Activated naive CD4-positive, alpha-beta T cell treated with anti-CD3 and anti-CD28 coated beads for 36 hours (primary cell): ENCODE measurements around the gene RAB4A. TPM values are rescaled to one million over a fixed set of nuclear protein-coding genes. Genes with fewer than 3 reads are reported as not detected.

ENCODE experiments used
- CTCF ChIA-PET: fragments of 350-600 bp; sonication (Branson Sonifier 250); formaldehyde crosslinking; loops from one replicate; lab custom pipeline; 2021; ENCODE audit warnings: antibody characterized with exemption; lab: Charles Lee
- DNase-seq: peaks from one replicate; pipeline ENCODE4 v3.0.0-alpha.2; 2020
- H3K27ac Mint-ChIP-seq: one replicate; pipeline ENCODE4 v1.8.0; 2021; ENCODE audit warnings: mild to moderate bottlenecking, mixed read lengths
- H3K27me3 Mint-ChIP-seq: one replicate; pipeline ENCODE4 v1.8.0; 2021; ENCODE audit warnings: low read depth, mixed read lengths
- H3K36me3 Mint-ChIP-seq: one replicate; pipeline ENCODE4 v1.8.0; 2021; ENCODE audit warnings: low read depth, mixed read lengths
- H3K4me1 Mint-ChIP-seq: one replicate; pipeline ENCODE4 v1.8.0; 2021; ENCODE audit warnings: low read depth, mixed read lengths
- H3K4me3 Mint-ChIP-seq: one replicate; pipeline ENCODE4 v1.8.0; 2021; ENCODE audit warnings: mild to moderate bottlenecking, moderate library complexity, mixed read lengths
- H3K9me3 Mint-ChIP-seq: one replicate; pipeline ENCODE4 v1.8.0; 2021; ENCODE audit warnings: mixed read lengths
- intact Hi-C: fragments of 100-400 bp; cut with micrococcal nuclease; formaldehyde crosslinking; loops from one replicate; pipeline ENCODE4 v1.15.1; 2023
- total RNA-seq, 2 experiments: library from RNA; stranded (reverse); gene quantifications; one replicate each; pipeline ENCODE4 v1.2.3, GENCODE V29; 2021

The RAB4A gene
- total RNA-seq, 2 experiments from 2014 or later = 15.8 to 19.9 TPM

DNA sequence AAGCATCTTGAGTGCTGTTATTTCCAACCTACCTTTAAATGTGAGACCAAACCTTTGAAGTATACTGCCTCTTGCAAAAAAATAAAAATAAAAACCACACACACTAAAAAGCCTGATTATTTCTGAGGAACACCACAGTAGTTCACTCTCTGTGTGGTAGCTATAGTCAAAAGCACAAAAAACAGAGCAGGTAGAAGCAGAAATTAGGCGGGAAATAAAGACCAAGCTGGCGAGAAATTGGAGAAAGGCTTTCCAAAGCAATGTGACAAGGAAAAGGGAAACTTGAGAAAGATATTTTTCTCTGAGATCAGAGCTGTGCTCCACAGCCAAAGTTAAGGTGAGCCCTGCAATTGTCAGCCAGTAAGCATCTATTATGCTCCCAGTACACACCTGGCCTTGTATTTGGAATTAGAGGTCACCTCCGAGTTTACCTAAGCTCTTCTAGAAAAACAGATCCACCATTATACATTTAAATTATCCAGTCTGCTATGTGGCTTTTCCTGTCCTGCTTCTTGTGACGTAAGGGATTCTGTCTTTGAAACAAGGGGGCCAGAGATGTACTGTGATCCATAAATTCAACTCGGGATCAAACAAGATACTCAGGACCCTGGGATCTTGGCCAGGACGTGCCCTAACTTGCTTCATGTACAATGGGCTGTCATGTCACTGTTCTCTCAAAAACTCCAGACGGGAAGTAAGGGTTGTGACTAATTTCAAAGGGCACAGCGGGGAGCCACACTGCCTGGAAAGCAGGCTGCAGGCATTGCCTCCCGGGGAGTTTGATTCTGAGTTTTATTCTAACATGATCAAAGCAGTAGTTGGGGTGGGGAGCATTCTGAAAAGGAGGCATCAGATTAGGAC, 39.8 kb upstream of the RAB4A start:
- Mint-ChIP-seq H3K27me3 (peaks cover 2% of the 10 kb centered on the region), H3K4me1 (peaks cover 21% of the 10 kb centered on the region), H3K36me3 (no peaks in the 10 kb centered on the region), H3K27ac (no peak overlapping the region), H3K4me3 (no peak overlapping the region), H3K9me3 (no peaks in the 10 kb centered on the region)
- intact Hi-C loops = loop anchor here (2.0 kb wide), 1 partner anchor 22 kb away; no protein-coding TSS in a partner anchor
- CTCF ChIA-PET = interaction anchor here (0.6 to 3.0 kb wide), 4 partner anchors 23 to 562 kb away, joined by 3 to 16 read pairs (median 4); no protein-coding TSS in a partner anchor
- DNase-seq = no peak

GRCh38 chr1:229231754-229232119, 39.2 kb upstream of the RAB4A start:
- Mint-ChIP-seq H3K9me3 (no peaks in the 10 kb centered on the region), H3K4me1 (peaks cover 21% of the 10 kb centered on the region), H3K36me3 (no peaks in the 10 kb centered on the region), H3K27me3 (peaks cover 2% of the 10 kb centered on the region), H3K27ac (no peak overlapping the region), H3K4me3 (no peak overlapping the region)
- no peak for DNase-seq
- intact Hi-C loops = loop anchor here (2.0 kb wide), 1 partner anchor 21 kb away; no protein-coding TSS in a partner anchor
- CTCF ChIA-PET = interaction anchor here (0.6 to 3.0 kb wide), 5 partner anchors 23 to 563 kb away, joined by 3 to 16 read pairs (median 3); no protein-coding TSS in a partner anchor

DNA sequence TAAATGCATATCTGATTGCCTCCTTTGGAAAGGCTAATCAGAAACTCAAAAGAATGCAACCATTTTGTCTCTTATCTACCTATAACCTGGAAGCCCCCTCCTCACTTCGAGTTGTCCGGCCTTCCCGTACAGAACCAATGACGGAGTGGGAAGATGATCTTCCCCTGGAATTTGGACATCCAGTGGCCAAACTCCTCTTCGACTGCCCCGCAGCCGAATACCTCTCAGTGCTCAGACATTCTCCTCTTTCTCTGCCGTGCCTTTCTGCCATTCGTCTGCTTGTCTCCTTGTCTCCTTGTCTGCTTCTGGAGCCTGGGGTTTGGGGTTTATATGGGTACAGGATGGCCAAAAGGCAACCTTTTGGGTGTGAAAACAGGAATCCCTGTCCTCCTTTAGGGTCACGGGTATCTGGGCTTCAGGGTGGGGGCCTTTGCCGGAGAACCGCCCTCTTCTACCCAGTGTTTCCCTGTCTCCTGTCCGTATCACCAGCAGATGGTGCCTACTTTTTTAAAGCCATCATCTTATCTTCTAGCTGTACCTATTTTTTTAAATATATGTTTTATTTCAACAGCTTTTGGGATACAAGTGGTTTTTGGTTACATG, 35.9 kb upstream of the RAB4A start:
- H3K36me3 Mint-ChIP-seq = no peaks in the 10 kb centered on the region
- CTCF ChIA-PET = interaction anchor here (1.0 kb wide), 1 partner anchor 9 kb away, joined by 5 read pairs; no protein-coding TSS in a partner anchor
- intact Hi-C loops = no loop called here
- H3K4me3 Mint-ChIP-seq = no peak overlapping the region
- H3K9me3 Mint-ChIP-seq = no peaks in the 10 kb centered on the region
- no peaks in the 10 kb centered on the region for H3K27me3 Mint-ChIP-seq
- H3K27ac Mint-ChIP-seq = no peak overlapping the region
- peaks cover 7% of the 10 kb centered on the region for H3K4me1 Mint-ChIP-seq
- no peak for DNase-seq

- H3K27ac Mint-ChIP-seq = no peak overlapping the region
- no peaks in the 10 kb centered on the region for H3K36me3 Mint-ChIP-seq
- CTCF ChIA-PET = interaction anchor here (0.9 kb wide), 1 partner anchor 111 kb away, joined by 3 read pairs; no protein-coding TSS in a partner anchor
- H3K9me3 Mint-ChIP-seq = peaks cover 2% of the 10 kb centered on the region
- no peaks in the 10 kb centered on the region for H3K27me3 Mint-ChIP-seq
- no peak for DNase-seq
- intact Hi-C loops = no loop called here
- H3K4me1 Mint-ChIP-seq = no peaks in the 10 kb centered on the region
- H3K4me3 Mint-ChIP-seq = no peak overlapping the region
Measured at GRCh38 chr1:229237320-229237719, 33.6 kb upstream of the RAB4A start.

- Mint-ChIP-seq H3K36me3 (no peaks in the 10 kb centered on the region), H3K27ac (no peak overlapping the region), H3K9me3 (peaks cover 2% of the 10 kb centered on the region), H3K4me3 (no peak overlapping the region), H3K27me3 (no peaks in the 10 kb centered on the region), H3K4me1 (no peaks in the 10 kb centered on the region)
- intact Hi-C loops = no loop called here
- no peak for DNase-seq
- CTCF ChIA-PET = no interaction called here
Measured at GRCh38 chr1:229238231-229238630, 32.7 kb upstream of the RAB4A start.

DNA sequence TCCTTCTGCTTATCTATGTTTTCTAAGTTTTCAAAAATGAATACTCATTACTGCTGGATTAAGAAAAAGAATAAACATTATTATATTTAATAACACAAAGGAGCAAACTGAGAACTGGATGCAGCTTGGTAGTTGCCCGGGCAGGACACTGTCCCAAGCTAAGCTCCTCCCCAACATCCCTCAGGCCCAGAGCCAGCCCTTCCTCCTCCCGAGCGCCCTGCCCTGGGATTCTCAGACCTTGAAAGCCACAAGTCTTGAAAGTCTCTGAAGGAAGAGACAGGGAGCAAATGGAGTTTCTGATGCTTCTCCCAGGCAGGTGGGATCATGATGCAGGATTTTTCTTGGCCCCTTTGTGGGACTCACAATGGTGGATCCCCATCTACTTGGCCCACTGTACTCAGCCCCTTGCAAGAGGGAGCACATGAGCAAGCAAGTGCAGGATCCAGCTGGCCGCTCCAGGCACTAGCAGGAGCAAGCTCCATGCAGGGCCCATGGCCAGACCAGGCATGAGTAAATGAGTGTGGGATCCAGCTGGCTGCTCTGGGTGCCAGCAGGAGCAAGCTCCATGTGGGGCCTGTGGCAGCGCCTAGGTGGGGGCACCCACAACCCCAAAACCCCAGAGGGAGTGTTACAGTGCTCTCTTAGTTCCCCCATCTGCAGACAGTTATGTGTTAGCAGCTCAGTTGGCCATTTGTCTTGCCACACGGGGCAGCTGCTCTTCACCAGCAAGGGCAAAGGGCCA, 32.1 kb upstream of the RAB4A start:
- H3K9me3 Mint-ChIP-seq = peaks cover 6% of the 10 kb centered on the region
- H3K27ac Mint-ChIP-seq = no peak overlapping the region
- H3K36me3 Mint-ChIP-seq = peaks cover 4% of the 10 kb centered on the region
- intact Hi-C loops = no loop called here
- no peak for DNase-seq
- H3K4me1 Mint-ChIP-seq = no peaks in the 10 kb centered on the region
- H3K4me3 Mint-ChIP-seq = no peak overlapping the region
- no peaks in the 10 kb centered on the region for H3K27me3 Mint-ChIP-seq
- CTCF ChIA-PET = no interaction called here

GRCh38 chr1:229240532-229240931, 30.4 kb upstream of the RAB4A start:
- intact Hi-C loops = no loop called here
- Mint-ChIP-seq H3K4me3 (no peak overlapping the region), H3K36me3 (peaks cover 4% of the 10 kb centered on the region), H3K27ac (no peak overlapping the region), H3K4me1 (no peaks in the 10 kb centered on the region), H3K27me3 (no peaks in the 10 kb centered on the region), H3K9me3 (peaks cover 10% of the 10 kb centered on the region)
- CTCF ChIA-PET = no interaction called here
- DNase-seq = no peak

DNA sequence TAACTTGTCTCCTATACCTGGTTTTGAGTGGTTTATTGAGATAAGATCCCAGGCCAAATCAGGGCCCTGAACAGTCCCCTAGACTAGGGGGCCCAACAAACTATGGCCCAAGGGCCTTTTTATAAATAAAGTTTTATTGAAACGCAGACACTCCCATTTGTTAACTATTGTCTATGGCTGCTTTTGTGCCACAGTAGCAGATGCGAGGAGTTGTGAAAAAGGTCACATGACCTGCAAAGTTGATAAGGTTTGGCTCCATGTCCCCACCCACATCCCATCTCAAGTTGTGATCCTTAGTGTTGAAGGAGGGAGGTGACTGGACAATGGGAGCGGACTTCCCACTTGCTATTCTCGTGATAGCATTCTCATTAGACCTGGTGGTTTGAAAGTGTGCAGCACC, 29.5 kb upstream of the RAB4A start:
- Mint-ChIP-seq H3K4me3 (no peak overlapping the region), H3K27me3 (no peaks in the 10 kb centered on the region), H3K4me1 (no peaks in the 10 kb centered on the region), H3K36me3 (peaks cover 4% of the 10 kb centered on the region), H3K9me3 (peaks cover 10% of the 10 kb centered on the region), H3K27ac (no peak overlapping the region)
- DNase-seq = no peak
- intact Hi-C loops = no loop called here
- CTCF ChIA-PET = no interaction called here

DNA sequence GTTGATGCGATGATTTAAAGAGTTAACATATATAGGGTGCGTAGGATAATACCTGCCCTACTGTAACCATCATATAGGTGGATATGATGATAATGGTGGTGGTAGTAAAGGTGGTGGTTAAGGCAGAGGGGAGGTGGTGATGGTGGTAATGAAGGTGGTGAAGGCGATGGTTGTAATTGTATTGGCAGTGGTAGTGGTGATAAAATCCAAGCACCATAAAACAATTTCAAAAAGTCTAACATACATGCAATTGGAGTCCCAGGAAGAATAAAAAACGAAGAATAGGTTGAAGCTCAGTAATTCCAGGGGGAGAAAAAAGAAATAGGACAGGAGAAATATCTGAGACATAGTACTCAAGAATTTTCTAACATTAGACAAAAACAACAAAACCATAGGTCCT, 27.3 kb upstream of the RAB4A start:
- H3K9me3 Mint-ChIP-seq = peaks cover 10% of the 10 kb centered on the region
- H3K36me3 Mint-ChIP-seq = peaks cover 4% of the 10 kb centered on the region
- DNase-seq = no peak
- intact Hi-C loops = no loop called here
- H3K27me3 Mint-ChIP-seq = no peaks in the 10 kb centered on the region
- H3K4me1 Mint-ChIP-seq = peaks cover 6% of the 10 kb centered on the region
- no peak overlapping the region for H3K4me3 Mint-ChIP-seq
- CTCF ChIA-PET = interaction anchor here (1.4 to 1.9 kb wide), 2 partner anchors 15 to 17 kb away, joined by 3 to 8 read pairs; no protein-coding TSS in a partner anchor
- H3K27ac Mint-ChIP-seq = no peak overlapping the region

DNA sequence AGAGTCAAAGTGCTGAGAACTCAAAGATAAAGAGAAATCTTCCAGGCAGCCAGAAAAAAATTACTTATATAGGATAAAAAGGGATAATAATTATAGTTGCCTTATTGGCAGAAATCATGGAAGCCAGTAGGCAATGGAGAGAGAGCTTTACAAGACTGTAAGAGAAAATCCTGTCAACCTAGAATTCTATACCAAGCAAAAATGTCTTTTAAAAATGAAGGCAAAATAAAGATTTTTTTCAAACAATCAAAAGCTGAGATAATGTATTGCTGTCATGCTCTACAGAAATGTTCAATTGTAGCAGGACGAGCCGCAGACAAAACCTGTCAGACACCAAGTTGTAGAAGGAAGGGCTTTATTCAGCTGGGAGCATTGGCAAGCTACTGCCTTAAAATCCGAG, 26.8 kb upstream of the RAB4A start:
- H3K4me3 Mint-ChIP-seq = no peak overlapping the region
- peaks cover 10% of the 10 kb centered on the region for H3K4me1 Mint-ChIP-seq
- CTCF ChIA-PET = interaction anchor here (1.9 kb wide), 1 partner anchor 17 kb away, joined by 8 read pairs; no protein-coding TSS in a partner anchor
- H3K27me3 Mint-ChIP-seq = no peaks in the 10 kb centered on the region
- DNase-seq = no peak
- H3K9me3 Mint-ChIP-seq = peaks cover 10% of the 10 kb centered on the region
- no peak overlapping the region for H3K27ac Mint-ChIP-seq
- peaks cover 4% of the 10 kb centered on the region for H3K36me3 Mint-ChIP-seq
- intact Hi-C loops = no loop called here

DNA sequence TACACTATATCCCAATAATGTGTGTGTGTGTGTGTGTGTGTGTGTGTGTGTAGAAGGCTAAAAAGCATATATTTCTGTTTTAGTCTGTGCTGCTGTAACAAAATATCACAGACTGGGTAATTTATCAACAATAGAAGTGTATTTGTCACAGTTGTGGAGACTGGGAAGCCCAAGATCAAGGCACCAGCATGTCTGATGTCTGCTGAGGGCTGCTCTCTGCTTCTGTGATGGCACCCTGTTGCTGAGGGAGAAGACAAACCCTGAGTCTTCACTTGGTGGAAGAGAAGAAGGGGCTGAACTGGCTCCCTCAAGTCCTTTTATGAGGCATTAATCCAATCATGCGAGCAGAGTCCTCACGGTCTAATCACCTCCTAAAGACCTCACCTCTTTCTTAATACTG, 23.0 kb upstream of the RAB4A start:
- no peak for DNase-seq
- H3K27ac Mint-ChIP-seq = no peak overlapping the region
- CTCF ChIA-PET = interaction anchor here (1.9 kb wide), 1 partner anchor 21 kb away, joined by 7 read pairs; no protein-coding TSS in a partner anchor
- peaks cover 45% of the 10 kb centered on the region for H3K4me1 Mint-ChIP-seq
- no peak overlapping the region for H3K4me3 Mint-ChIP-seq
- peaks cover 8% of the 10 kb centered on the region for H3K9me3 Mint-ChIP-seq
- H3K27me3 Mint-ChIP-seq = no peaks in the 10 kb centered on the region
- intact Hi-C loops = no loop called here
- peaks cover 4% of the 10 kb centered on the region for H3K36me3 Mint-ChIP-seq
